B cell (primary cell): ENCODE measurements around the gene PYGM. TPM values are rescaled to one million over a fixed set of nuclear protein-coding genes. Genes with fewer than 3 reads are reported as not detected.

Experiments used
- ATAC-seq: fragments of 200-7000 bp; cut with Tn5 transposase; one replicate; pipeline ENCODE4 v1.10.0; 2021; ENCODE audit warnings: low read depth, mild to moderate bottlenecking, moderate number of reproducible peaks, moderate library complexity
- CTCF ChIA-PET: fragments of 350-600 bp; sonication (Branson Sonifier 250); formaldehyde crosslinking; loops from one replicate; lab custom pipeline; 2021; ENCODE audit warnings: antibody characterized with exemption, inconsistent platforms; lab: Charles Lee
- POLR2A ChIA-PET: fragments of 350-600 bp; sonication (Branson Sonifier 250); formaldehyde crosslinking; loops from one replicate; lab custom pipeline; 2021; ENCODE audit warnings: antibody characterized with exemption; lab: Charles Lee
- DNase-seq: peaks from one replicate; pipeline ENCODE4 v3.0.0; 2013
- H2AFZ ChIP-seq: 2 replicates; pipeline ENCODE4 v1.6.1; 2012; ENCODE audit warnings: mild to moderate bottlenecking, low read depth, low read length; ENCODE audit not compliant: insufficient read depth, poor library complexity, severe bottlenecking
- H3K27ac ChIP-seq, 2 donors: 1 replicate in 1 of 2; 2 replicates in 1 of 2; pipeline ENCODE4 v1.5.1; 2012 to 2013; ENCODE audit warnings: low read length in 2 of 2, mild to moderate bottlenecking in 2 of 2, moderate library complexity in 1 of 2
- H3K27me3 ChIP-seq, 4 experiments: fragments of 200-600 bp in 1 of 4; sonication (generic) in 1 of 4; replicated peaks in 1 of 4; 1 replicate in 2 of 4; 2 replicates in 2 of 4; pipeline versions ENCODE4 v1.6.1 to v1.7.0; 2013 to 2016; ENCODE audit warnings: low read length in 3 of 4, mild to moderate bottlenecking in 2 of 4, mixed read lengths in 1 of 4, moderate library complexity in 1 of 4; ENCODE audit not compliant: insufficient read depth in 4 of 4, control insufficient read depth in 3 of 4; ENCODE audit errors: control extremely low read depth in 1 of 4
- H3K36me3 ChIP-seq, 2 experiments: replicated peaks in 1 of 2; 1 replicate in 1 of 2; 2 replicates in 1 of 2; pipeline versions ENCODE4 v1.6.1 to v1.7.1; 2013; ENCODE audit warnings: low read length in 1 of 2; ENCODE audit not compliant: insufficient read depth in 2 of 2, control insufficient read depth in 1 of 2; ENCODE audit errors: control extremely low read depth in 1 of 2, extremely low read depth in 1 of 2
- H3K4me1 ChIP-seq, 2 donors: fragments of 200-600 bp in 1 of 2; sonication (generic) in 1 of 2; 1 replicate in 1 of 2; 2 replicates in 1 of 2; pipeline versions ENCODE4 v1.5.1 to v1.6.1; 2013 to 2017; ENCODE audit warnings: low read length in 2 of 2; ENCODE audit not compliant: control insufficient read depth in 2 of 2, insufficient read depth in 2 of 2
- H3K4me2 ChIP-seq: replicated peaks from 2 replicates; pipeline ENCODE3; 2012; ENCODE audit warnings: mild to moderate bottlenecking, low read depth, low read length; ENCODE audit not compliant: poor library complexity, severe bottlenecking
- H3K4me3 ChIP-seq, 5 experiments: fragments of 200-600 bp in 1 of 5; sonication (generic) in 1 of 5; 1 replicate in 3 of 5; 2 replicates in 2 of 5; pipeline versions ENCODE4 v1.5.1 to v1.7.0; 2011 to 2016; ENCODE audit warnings: low read length in 4 of 5, mild to moderate bottlenecking in 4 of 5, low read depth in 2 of 5, control low read depth in 1 of 5, moderate library complexity in 1 of 5; ENCODE audit not compliant: insufficient read depth in 1 of 5; ENCODE audit errors: control extremely low read depth in 1 of 5, extremely low read depth in 1 of 5
- H3K79me2 ChIP-seq: fragments of 200-600 bp; sonication (generic); one replicate; pipeline ENCODE4 v1.6.0; 2016; ENCODE audit warnings: low read length; ENCODE audit not compliant: control insufficient read depth, insufficient read depth
- H3K9ac ChIP-seq: fragments of 200-600 bp; sonication (generic); 2 replicates; pipeline ENCODE4 v1.6.1; 2017; ENCODE audit warnings: mild to moderate bottlenecking, low read length, moderate library complexity
- H3K9me3 ChIP-seq, 3 donors: one replicate each; pipeline versions ENCODE4 v1.6.1 to v1.7.1; 2013; ENCODE audit warnings: low read length in 2 of 3; ENCODE audit not compliant: control insufficient read depth in 2 of 3, insufficient read depth in 1 of 3; ENCODE audit errors: control extremely low read depth in 1 of 3
- H4K20me1 ChIP-seq: 2 replicates; pipeline ENCODE4 v1.6.0; 2012; ENCODE audit warnings: mild to moderate bottlenecking, low read length; ENCODE audit not compliant: insufficient read depth, control insufficient read depth, poor library complexity, severe bottlenecking
- H3K27ac Mint-ChIP-seq: one replicate; pipeline ENCODE4 v1.8.0; 2021; ENCODE audit warnings: mixed read lengths
- H3K27me3 Mint-ChIP-seq: one replicate; pipeline ENCODE4 v1.8.0; 2021; ENCODE audit warnings: mixed read lengths
- H3K4me1 Mint-ChIP-seq: one replicate; pipeline ENCODE4 v1.8.0; 2021; ENCODE audit warnings: mixed read lengths
- H3K4me3 Mint-ChIP-seq: one replicate; pipeline ENCODE4 v1.8.0; 2021; ENCODE audit warnings: mixed read lengths
- H3K9me3 Mint-ChIP-seq: one replicate; pipeline ENCODE4 v1.8.0; 2022; ENCODE audit warnings: mixed read lengths; ENCODE audit not compliant: insufficient read depth
- EZH2 ChIP-seq: IDR thresholded peaks from 2 replicates; pipeline ENCODE4 v1.6.1; 2012; ENCODE audit warnings: borderline replicate concordance, low read depth, mild to moderate bottlenecking, moderate library complexity, low read length; ENCODE audit not compliant: insufficient read depth, poor library complexity, severe bottlenecking
- whole genome bisulfite sequencing: methylation state at CpG from one replicate; pipeline ENCODE4 v1.1.5; 2013; ENCODE audit warnings: missing lambda C conversion rate; ENCODE audit not compliant: insufficient coverage; 5-methylcytosine and 5-hydroxymethylcytosine counted together
- intact Hi-C: fragments of 100-400 bp; cut with micrococcal nuclease; formaldehyde crosslinking; loops from one replicate; pipeline ENCODE4 v1.10.0; 2022
- polyA plus RNA-seq: library from polyadenylated mRNA; depleted of rRNA; stranded (reverse); fragments of >200 nt; gene quantifications from 2 replicates; pipeline ENCODE4 v1.2.3, GENCODE V29; 2012
- total RNA-seq, 2 donors: library from RNA; stranded (reverse); fragments of 120-200 nt in 1 of 2; gene quantifications; 1 replicate in 1 of 2; 2 replicates in 1 of 2; pipeline versions ENCODE4 v1.2.3 to v1.2.4, GENCODE V29; 2013 to 2022
- TF ChIP-seq, protein P1 (sequence below): fragments of 200-600 bp; IDR thresholded peaks from one replicate; pipeline ENCODE4 v1.8.0; 2022; ENCODE audit warnings: antibody characterized with exemption, mild to moderate bottlenecking

PYGM gene
- total and polyA plus RNA-seq, 2 donors (not counting 1 experiment from before 2014, with no cell fraction given): 9.3 to 9.6 TPM

DNA sequence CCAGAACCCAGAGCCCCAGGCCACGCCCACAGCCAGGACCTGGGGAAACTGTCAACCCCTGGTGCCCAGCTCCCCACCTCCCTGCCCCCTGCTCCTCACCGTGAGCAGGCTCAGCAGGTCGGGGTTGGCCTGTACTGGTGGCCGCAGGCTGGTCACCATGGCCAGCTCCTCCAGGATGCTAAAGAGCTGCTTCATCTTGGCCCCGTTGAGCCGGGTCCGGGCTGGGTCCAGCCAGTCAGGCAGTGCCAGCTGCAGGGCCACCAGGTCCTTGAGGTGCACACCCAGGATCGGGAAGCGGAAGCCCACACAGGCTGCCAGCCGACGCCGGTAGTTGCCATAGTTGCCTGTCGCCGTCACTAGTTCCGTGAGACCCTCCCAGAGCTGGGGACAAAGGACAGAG lies 23.1 kb downstream of the PYGM start:
- Mint-ChIP-seq H3K27ac (no peak overlapping the region), H3K27me3 (no peaks in the 10 kb centered on the region), H3K4me3 (no peak overlapping the region), H3K9me3 (no peaks in the 10 kb centered on the region), H3K4me1 (peaks cover 40% of the 10 kb centered on the region)
- no peak for DNase-seq
- peak overlapping the region in 1 of 2 donors; percentile 39 for H3K27ac ChIP-seq
- ChIA-PET POLR2A (interaction anchor here (0.6 kb wide), 1 partner anchor 28 kb away, joined by 7 read pairs; no protein-coding TSS in a partner anchor), CTCF (interaction anchor here (1.4 kb wide), 1 partner anchor 48 kb away, joined by 4 read pairs; no protein-coding TSS in a partner anchor)
- no peak for ATAC-seq
- H3K27me3 ChIP-seq: no peaks in the 10 kb centered on the region
- peaks cover 97% of the 10 kb centered on the region for H4K20me1 ChIP-seq
- WGBS: 98% methylated on average over 9 of the region's 15 CpGs
- H2AFZ ChIP-seq: no peak overlapping the region
- H3K9me3 ChIP-seq: no peaks in the 10 kb centered on the region
- intact Hi-C loops: no loop called here
- H3K4me1 ChIP-seq: peaks cover 6 to 14% of the 10 kb centered on the region in 2 donors
- no peak overlapping the region for H3K9ac ChIP-seq
- no peak overlapping the region for H3K4me3 ChIP-seq
- H3K4me2 ChIP-seq: no peak overlapping the region
- TF ChIP-seq, protein P1, sequence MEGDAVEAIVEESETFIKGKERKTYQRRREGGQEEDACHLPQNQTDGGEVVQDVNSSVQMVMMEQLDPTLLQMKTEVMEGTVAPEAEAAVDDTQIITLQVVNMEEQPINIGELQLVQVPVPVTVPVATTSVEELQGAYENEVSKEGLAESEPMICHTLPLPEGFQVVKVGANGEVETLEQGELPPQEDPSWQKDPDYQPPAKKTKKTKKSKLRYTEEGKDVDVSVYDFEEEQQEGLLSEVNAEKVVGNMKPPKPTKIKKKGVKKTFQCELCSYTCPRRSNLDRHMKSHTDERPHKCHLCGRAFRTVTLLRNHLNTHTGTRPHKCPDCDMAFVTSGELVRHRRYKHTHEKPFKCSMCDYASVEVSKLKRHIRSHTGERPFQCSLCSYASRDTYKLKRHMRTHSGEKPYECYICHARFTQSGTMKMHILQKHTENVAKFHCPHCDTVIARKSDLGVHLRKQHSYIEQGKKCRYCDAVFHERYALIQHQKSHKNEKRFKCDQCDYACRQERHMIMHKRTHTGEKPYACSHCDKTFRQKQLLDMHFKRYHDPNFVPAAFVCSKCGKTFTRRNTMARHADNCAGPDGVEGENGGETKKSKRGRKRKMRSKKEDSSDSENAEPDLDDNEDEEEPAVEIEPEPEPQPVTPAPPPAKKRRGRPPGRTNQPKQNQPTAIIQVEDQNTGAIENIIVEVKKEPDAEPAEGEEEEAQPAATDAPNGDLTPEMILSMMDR: no peak
- TF ChIP-seq EZH2: no peak
- peaks cover 2 to 90% of the 10 kb centered on the region in 2 experiments for H3K36me3 ChIP-seq
- H3K79me2 ChIP-seq: peaks cover 59% of the 10 kb centered on the region

- ATAC-seq: no peak
- CTCF ChIA-PET: interaction anchor here (0.5 to 1.4 kb wide), 4 partner anchors 9 to 48 kb away, joined by 3 to 5 read pairs (median 4); partner anchors contain the start of gene RASGRP2
- 97% methylated on average over 9 of the region's 9 CpGs for WGBS
Observed at GRCh38 chr11:64735725-64736259, 24.0 kb downstream of the PYGM start.

More at GRCh38 chr11:64735725-64736259, 24.0 kb downstream of the PYGM start:
- no peaks in the 10 kb centered on the region for H3K27me3 Mint-ChIP-seq
- intact Hi-C loops: no loop called here
- no peaks in the 10 kb centered on the region for H3K9me3 Mint-ChIP-seq
- Histone ChIP-seq H3K4me3 (no peak overlapping the region), H3K27me3 (no peaks in the 10 kb centered on the region), H3K27ac (no peak overlapping the region), H3K4me1 (peaks cover 0 to 5% of the 10 kb centered on the region in 2 donors), H3K36me3 (peaks cover 2 to 89% of the 10 kb centered on the region in 2 experiments), H3K4me2 (no peak overlapping the region), H3K79me2 (peaks cover 52% of the 10 kb centered on the region), H3K9ac (no peak overlapping the region), H3K9me3 (no peaks in the 10 kb centered on the region), H2AFZ (no peak overlapping the region), H4K20me1 (peaks cover 96% of the 10 kb centered on the region)
- TF ChIP-seq, protein P1: no peak
- TF ChIP-seq EZH2: no peak
- DNase-seq: no peak
- H3K4me1 Mint-ChIP-seq: peaks cover 32% of the 10 kb centered on the region
- peak overlapping the region; percentile 56 for H3K27ac Mint-ChIP-seq
- no peak overlapping the region for H3K4me3 Mint-ChIP-seq
- POLR2A ChIA-PET: interaction anchor here (0.6 kb wide), 1 partner anchor 652 kb away, joined by 7 read pairs; no protein-coding TSS in a partner anchor
